MM.1S (cell line): ENCODE data around the gene MAD1L1.

ENCODE experiments used
- CTCF ChIP-seq: fragments of 300-600 bp; sonication (generic); IDR thresholded peaks from 2 replicates; pipeline ENCODE4 v1.5.1; 2016; ENCODE audit warnings: antibody characterized with exemption, low read length, mixed read lengths
- EZH2phosphoT487 ChIP-seq: fragments of 300-600 bp; sonication (generic); IDR thresholded peaks from 2 replicates; pipeline ENCODE4 v1.6.1; 2018; ENCODE audit warnings: antibody characterized with exemption, low read length

GRCh38 chr7:2205036-2205780 lies 27.5 kb downstream of the MAD1L1 start:
- TF ChIP-seq EZH2phosphoT487 (no peak), CTCF (no peak)
